NOMO-1 treated with DMSO at 0.1 percent for 48 hours (cell line): ENCODE measurements around the gene C2CD4C.
"Not testable (repeated sequence)": the region's sequence is repeated elsewhere in the genome, so short reads cannot be mapped to it uniquely, and the experiment has no call there.

Experiments
- DNase-seq: peaks from one replicate; lab custom pipeline; 2025; ENCODE audit not compliant: unreplicated experiment; lab: John Stamatoyannopoulos, UW

The C2CD4C gene, protein sequence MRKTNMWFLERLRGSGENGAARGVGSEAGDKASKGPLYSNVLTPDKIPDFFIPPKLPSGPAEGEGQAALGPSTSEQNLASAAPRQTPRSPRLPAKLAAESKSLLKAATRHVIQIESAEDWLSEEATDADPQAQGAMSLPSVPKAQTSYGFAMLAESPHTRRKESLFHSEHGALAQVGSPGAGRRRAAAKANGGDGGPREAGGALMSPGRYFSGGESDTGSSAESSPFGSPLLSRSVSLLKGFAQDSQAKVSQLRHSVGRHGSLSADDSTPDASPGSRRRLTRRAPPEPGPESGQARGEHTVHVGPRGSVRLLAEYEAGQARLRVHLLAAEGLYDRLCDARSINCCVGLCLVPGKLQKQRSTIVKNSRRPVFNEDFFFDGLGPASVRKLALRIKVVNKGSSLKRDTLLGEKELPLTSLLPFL

DNA sequence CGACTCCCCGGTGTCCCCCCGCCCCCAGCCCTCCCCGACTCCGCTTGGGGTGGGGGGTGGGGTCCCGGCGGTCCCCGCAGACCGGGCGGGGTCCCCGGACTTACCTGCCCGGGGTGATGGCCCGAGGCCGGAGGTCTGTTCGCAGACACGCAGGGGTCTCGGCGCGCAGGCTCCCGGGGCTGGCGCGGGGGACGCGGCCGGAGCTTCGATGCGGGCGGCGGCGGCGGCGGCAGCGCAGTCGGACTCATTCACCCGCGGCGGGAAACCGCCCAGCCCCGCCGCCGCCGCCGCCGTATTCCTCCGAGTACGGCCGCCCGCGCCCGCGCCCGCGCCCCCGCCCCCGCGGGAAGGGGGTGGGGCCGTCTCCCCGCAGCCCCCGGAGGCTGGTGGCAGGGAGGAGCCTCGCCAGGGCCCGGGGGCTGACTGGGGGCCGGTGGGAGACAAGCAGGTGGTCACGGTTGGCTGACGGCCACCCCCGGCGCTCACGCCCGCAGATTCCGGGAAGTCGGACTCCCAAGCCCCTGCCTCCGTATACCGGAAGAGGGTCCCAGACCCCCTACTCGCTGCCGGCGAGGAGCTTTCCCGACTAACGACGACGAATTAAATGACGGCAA is at the start of gene C2CD4C:
TSS of gene C2CD4C (minus strand) at position 246 of the 614 bp plus-strand sequence. CDS start 786 bp downstream, outside the sequence.
- no peak for DNase-seq

GRCh38 chr19:458091-459042 is 49.4 kb upstream of the C2CD4C start:
- DNase-seq = no peak

DNA sequence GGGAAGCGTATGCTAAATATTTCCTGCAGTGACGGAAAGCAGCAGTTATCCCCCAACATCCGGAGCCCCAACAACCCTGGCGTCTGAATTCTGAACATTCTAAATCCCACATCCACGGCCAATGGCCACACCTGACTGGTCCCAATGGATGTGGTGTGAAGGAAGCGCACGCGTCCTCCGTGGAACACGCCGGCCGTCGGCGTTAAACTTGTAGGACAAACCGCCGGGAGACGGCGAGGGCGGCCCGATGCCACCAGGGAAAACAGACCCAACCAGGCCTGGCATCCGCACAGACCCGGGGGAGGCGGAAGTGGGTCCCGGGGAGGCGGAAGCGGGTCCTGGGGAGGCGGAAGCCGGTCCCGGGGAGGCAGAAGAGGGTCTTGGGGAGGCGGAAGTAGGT is 48.7 kb upstream of the C2CD4C start:
- no peak for DNase-seq

- no peak for DNase-seq
Observed at GRCh38 chr19:456547-457110, 47.7 kb upstream of the C2CD4C start.

DNA sequence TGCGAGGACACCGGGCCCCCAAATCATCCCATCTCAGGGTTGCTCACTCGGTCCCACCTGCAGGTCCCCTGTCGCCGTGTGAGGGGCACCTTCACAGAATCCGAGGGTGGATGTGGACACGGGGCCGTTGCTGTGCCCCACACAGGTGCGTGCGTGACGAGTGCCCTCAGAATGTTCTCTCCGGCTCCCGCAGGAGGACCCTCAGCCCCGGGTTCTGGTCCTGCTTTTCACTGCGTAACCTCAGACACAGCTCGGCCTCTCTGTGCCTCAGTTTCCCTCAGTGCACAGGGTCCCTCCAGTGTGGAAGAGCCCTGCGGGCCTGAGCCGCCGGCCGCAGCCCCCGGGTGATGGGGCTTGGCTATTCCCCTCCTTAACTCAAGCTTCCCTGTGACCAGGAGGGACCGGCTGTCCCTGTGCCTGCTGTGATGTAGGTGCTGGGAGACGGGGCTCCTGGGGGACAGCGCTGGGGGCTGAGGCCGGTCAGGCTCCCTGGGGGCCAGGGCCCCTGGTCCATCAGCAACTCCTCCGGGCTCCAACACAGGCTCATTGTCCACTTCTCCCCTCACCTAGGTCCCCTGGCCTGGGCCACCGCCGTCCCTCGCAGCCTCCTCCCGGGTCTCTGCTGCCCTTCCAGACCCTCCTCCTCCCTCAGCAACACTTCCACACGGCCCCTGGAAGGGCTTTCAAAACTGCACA is 47.1 kb upstream of the C2CD4C start:
- no peak for DNase-seq

- DNase-seq = no peak
Observed at GRCh38 chr19:455031-455705, 46.2 kb upstream of the C2CD4C start.

GRCh38 chr19:453606-454005 is 44.7 kb upstream of the C2CD4C start:
- DNase-seq = no peak

GRCh38 chr19:452829-453228 is 43.9 kb upstream of the C2CD4C start:
- no peak for DNase-seq

GRCh38 chr19:450912-451481 is 42.0 kb upstream of the C2CD4C start:
- DNase-seq = not testable (repeated sequence)

DNA sequence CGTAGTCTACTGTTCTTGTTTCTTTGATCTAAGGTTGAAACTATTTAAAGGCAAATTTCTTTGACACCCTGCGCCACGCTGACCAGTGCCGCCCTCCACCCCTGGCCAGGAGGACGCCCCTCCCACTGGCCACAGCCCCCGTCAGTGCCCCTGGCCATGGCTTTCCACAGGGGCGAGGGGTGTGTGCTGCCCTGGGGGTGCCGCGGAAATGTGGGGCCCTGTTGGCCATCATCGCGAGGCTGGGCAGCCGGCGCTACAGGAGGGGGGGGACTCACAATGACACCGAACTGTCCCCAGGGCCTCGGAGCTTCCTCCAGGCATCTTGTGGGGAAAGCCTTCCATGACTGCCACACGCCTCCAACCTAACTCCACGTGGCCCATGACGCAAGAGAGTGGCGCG is 41.0 kb upstream of the C2CD4C start:
- DNase-seq = no peak

DNA sequence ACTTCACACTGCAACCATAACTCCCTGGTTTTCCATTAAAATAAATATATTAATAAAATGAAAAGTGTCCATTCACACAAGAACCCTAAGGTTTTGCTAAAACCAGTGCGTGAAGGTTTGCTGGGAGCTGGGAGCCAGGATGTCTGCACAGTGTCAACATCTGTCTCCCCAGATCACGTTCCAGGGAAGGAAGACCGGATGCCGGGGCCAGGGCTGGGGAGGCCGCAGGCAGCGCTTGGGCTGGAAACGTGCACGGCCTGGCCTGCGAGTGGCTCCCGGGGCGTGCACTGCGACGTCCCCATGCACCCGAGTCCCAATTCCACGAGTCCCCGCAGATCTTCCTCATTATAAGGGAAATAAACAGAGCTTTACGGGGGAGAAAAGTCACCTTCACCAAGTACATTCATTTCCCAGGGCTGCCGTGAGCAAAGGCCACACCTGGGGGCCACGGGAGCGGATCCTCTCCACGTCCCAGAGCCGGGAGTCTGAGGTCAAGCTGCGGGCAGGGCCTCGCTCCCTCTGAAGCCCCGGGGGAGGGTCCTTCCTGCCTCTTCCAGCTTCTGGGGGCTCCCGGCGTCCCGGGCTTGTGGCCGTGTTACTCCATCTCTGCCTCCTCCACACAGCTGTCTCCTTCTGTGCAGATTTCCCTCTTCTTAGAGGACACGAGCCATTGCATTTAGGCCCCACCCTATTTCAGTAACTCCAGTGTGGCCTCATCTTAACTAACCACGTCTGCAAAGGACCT is 39.0 kb upstream of the C2CD4C start:
- DNase-seq = no peak

- DNase-seq = no peak
Observed at GRCh38 chr19:447064-447426, 38.1 kb upstream of the C2CD4C start.

DNA sequence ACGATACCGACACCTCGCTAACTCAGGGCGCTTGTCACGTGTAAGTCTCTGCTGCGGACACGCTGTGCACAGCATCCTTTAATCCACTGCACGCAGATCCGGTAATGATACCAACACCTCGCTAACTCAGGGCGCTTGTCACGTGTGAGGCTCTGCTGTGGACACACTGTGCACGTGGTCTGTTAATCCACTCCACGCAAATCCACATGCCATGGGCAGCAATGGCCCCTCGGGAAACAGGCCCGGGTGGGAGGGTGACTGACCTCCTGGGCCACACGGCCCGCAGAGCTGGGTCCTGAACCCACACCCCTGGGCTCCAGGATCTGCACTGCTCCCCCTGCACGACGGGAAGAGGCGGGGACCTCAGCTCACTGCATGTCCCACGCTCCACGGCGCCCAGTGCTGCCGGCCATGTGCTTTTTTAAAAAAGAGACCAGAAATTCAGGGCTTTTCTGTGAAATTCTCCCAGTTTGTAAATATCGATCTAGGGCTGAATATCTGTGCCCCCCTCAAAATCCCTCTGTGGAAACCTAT is 35.8 kb upstream of the C2CD4C start:
- no peak for DNase-seq

- no peak for DNase-seq
Observed at GRCh38 chr19:443005-443404, 34.1 kb upstream of the C2CD4C start.

GRCh38 chr19:442085-442484 is 33.1 kb upstream of the C2CD4C start:
- no peak for DNase-seq

GRCh38 chr19:441213-441836 is 32.4 kb upstream of the C2CD4C start:
- DNase-seq = no peak

DNA sequence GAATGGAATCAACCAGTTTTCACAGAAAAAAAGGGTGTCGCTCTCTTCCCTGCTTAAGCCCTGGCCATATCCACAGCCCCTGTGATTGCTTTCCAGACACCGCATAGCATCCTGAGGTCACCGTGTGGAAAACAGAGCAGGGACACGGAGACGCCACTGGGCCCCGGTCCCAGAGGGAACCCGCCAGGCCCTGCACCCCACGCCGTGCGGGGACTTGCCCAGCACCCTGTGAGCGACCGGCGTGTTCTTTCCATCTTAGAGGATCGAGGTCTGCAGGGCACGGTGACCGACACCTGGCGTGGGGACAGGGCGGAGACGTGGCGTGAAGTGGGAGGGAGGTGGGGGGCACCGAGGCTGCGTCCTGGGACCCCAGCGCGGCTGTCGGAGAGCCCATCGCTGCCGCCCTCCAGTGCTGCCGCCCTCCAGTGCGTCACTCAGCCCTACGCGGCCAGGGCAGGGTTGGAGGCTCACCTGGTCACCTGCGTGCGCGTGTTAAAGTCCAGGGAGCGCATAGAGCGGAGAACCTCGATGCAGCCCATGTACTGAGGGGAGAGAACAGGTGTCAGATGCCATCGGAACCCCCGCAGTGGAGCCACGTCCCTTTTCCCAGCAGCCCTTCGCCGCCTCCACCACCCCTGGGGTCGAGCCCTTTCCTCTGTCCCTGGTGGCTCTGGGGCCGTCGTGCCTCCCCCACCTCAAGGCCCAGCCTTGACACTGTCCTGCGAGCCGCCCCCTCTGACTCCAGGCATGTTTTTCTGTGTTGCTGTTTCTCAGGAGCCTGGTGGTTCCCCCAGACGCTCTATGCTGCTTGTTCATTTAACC is 31.7 kb upstream of the C2CD4C start:
- DNase-seq = no peak
